K562 (cell line): Measurements from ENCODE around the gene KIRREL1. TPM values are rescaled to one million over a fixed set of nuclear protein-coding genes. Genes with fewer than 3 reads are reported as not detected.

Experiments
- ATAC-seq: fragments of 200-7000 bp; cut with Tn5 transposase; 3 replicates; pipeline ENCODE4 v1.9.1; 2020; ENCODE audit warnings: moderate library complexity
- BruUV-seq: library from RNA; stranded (reverse); fragments of 400-500 nt; replicated peaks from 2 replicates; lab custom pipeline; 2021; lab: Mats Ljungman, UMichigan
- CTCF ChIA-PET: fragments of 300-600 bp; formaldehyde crosslinking; extraction: SDS; loops from one replicate; lab custom pipeline; 2021; ENCODE audit warnings: low intra/inter-chr PET ratio; lab: Yijun Ruan, JAX
- POLR2A ChIA-PET: fragments of 300-600, 350-650 bp; sonication (Branson Sonifier 250); formaldehyde crosslinking; extraction: SDS; loops from one replicate; lab custom pipeline; 2021; ENCODE audit warnings: antibody characterized with exemption, inconsistent platforms; lab: Yijun Ruan, JAX
- DNase-seq, 4 experiments: peaks; one replicate each; pipeline versions ENCODE4 v3.0.0 to v3.0.0-alpha.2; 2011 to 2018; ENCODE audit warnings: low spot score in 3 of 4, mixed read lengths in 3 of 4; ENCODE audit errors: extremely low read depth in 1 of 4
- FAIRE-seq: peaks from 2 replicates; lab custom pipeline; 2011; peaks lifted over from hg19 to GRCh38; lab: Jason Lieb, UNC
- H2AFZ ChIP-seq: 2 replicates; pipeline ENCODE4 v1.6.0; 2011; ENCODE audit warnings: low read depth, low read length, control low read depth, inconsistent platforms
- H3K27ac ChIP-seq: fragments of 200-600 bp; 3 replicates; pipeline ENCODE4 v1.8.0; 2011; ENCODE audit warnings: low read depth, mild to moderate bottlenecking, control low read depth, inconsistent platforms, low read length, moderate library complexity, mixed read lengths; ENCODE audit errors: extremely low read depth
- H3K27me3 ChIP-seq, 2 experiments: fragments of 300-600 bp in 1 of 2; 2 replicates in 1 of 2; 3 replicates in 1 of 2; pipeline versions ENCODE4 v1.6.0 to v1.8.0; 2011; ENCODE audit warnings: inconsistent platforms in 2 of 2, low read length in 2 of 2, mild to moderate bottlenecking in 1 of 2, mixed read lengths in 1 of 2, moderate library complexity in 1 of 2; ENCODE audit not compliant: control insufficient read depth in 2 of 2, insufficient read depth in 2 of 2
- H3K36me3 ChIP-seq: fragments of 300-600 bp; 3 replicates; pipeline ENCODE4 v1.8.0; 2011; ENCODE audit warnings: mild to moderate bottlenecking, low read length, inconsistent platforms; ENCODE audit not compliant: control insufficient read depth, insufficient read depth
- H3K4me1 ChIP-seq, 2 experiments: fragments of 200-600 bp in 1 of 2; replicated peaks in 1 of 2; 2 replicates in 1 of 2; 3 replicates in 1 of 2; pipeline versions ENCODE4 v1.5.1 to v1.8.0; 2011; ENCODE audit warnings: inconsistent platforms in 2 of 2, low read length in 2 of 2, mild to moderate bottlenecking in 1 of 2, mixed read lengths in 1 of 2, moderate library complexity in 1 of 2; ENCODE audit not compliant: control insufficient read depth in 2 of 2, insufficient read depth in 2 of 2
- H3K4me2 ChIP-seq: 2 replicates; pipeline ENCODE4 v1.6.1; 2011; ENCODE audit warnings: low read length, control low read depth, inconsistent platforms, mixed read lengths; ENCODE audit not compliant: insufficient read depth
- H3K4me3 ChIP-seq: fragments of 200-600 bp; sonication (generic), shearing (Covaris generic); 2 replicates; pipeline ENCODE4 v1.5.1; 2016; ENCODE audit warnings: control low read depth, inconsistent platforms
- H3K79me2 ChIP-seq: fragments of 200-600 bp; 3 replicates; pipeline ENCODE4 v1.8.0; 2011; ENCODE audit warnings: low read length, inconsistent platforms; ENCODE audit not compliant: control insufficient read depth, insufficient read depth
- H3K9ac ChIP-seq, 2 experiments: 2 replicates each; pipeline versions ENCODE4 v1.6.0 to v1.6.1; 2011; ENCODE audit warnings: low read depth in 2 of 2, low read length in 2 of 2, control low read depth in 1 of 2, inconsistent platforms in 1 of 2, mild to moderate bottlenecking in 1 of 2, mixed read lengths in 1 of 2; ENCODE audit not compliant: insufficient read depth in 1 of 2
- H3K9me1 ChIP-seq: one replicate; pipeline ENCODE4 v1.6.0; 2011; ENCODE audit warnings: inconsistent platforms, mild to moderate bottlenecking, low read length, moderate library complexity; ENCODE audit not compliant: control insufficient read depth, insufficient read depth
- H3K9me3 ChIP-seq: replicated peaks from 2 replicates; pipeline ENCODE4 v1.5.1; 2011; ENCODE audit warnings: low read depth, low read length, inconsistent platforms; ENCODE audit not compliant: control insufficient read depth, insufficient read depth
- H4K20me1 ChIP-seq: replicated peaks from 2 replicates; pipeline ENCODE4 v1.6.1; 2011; ENCODE audit warnings: low read length, inconsistent platforms, mixed read lengths; ENCODE audit not compliant: control insufficient read depth, insufficient read depth
- ERF ChIP-seq: fragments of 450-650 bp; formaldehyde crosslinking; IDR thresholded peaks from 2 replicates; pipeline ENCODE4 v1.4.0; 2020; ENCODE audit warnings: mild to moderate bottlenecking, mixed read lengths
- HOXB6 ChIP-seq: fragments of 250-450 bp; sonication (Bioruptor Pico); IDR thresholded peaks from 2 replicates; pipeline ENCODE4 v1.5.1; 2022; ENCODE audit warnings: mild to moderate bottlenecking, borderline replicate concordance
- ID3 ChIP-seq, 2 experiments: fragments of 250-450 bp in 1 of 2; fragments of 450-650 bp in 1 of 2; sonication (Bioruptor Pico) in 1 of 2; IDR thresholded peaks; 2 replicates each; pipeline versions ENCODE4 v1.6.1 to v1.8.0; 2016 to 2021; ENCODE audit warnings: mild to moderate bottlenecking in 2 of 2, moderate library complexity in 2 of 2, missing compliant biosample characterization in 1 of 2, missing genetic modification characterization in 1 of 2
- MCM2 ChIP-seq: fragments of 450-650 bp; IDR thresholded peaks from 2 replicates; pipeline ENCODE4 v1.6.1; 2017; ENCODE audit warnings: low read depth, mild to moderate bottlenecking
- MYNN ChIP-seq, 2 experiments: sonication (generic); formaldehyde crosslinking in 1 of 2; IDR thresholded peaks; 2 replicates each; pipeline versions ENCODE4 v1.5.0 to v1.6.1; 2016 to 2020; ENCODE audit warnings: antibody characterized with exemption in 1 of 2, missing genetic modification reagents in 1 of 2
- NCOA2 ChIP-seq, 2 experiments: fragments of 450-650 bp; IDR thresholded peaks; 2 replicates each; pipeline ENCODE4 v1.6.1; 2018; ENCODE audit warnings: mild to moderate bottlenecking in 2 of 2, moderate library complexity in 1 of 2; ENCODE audit not compliant: partially characterized antibody in 2 of 2
- PRDM10 ChIP-seq: fragments of 450-650 bp; IDR thresholded peaks from 2 replicates; pipeline ENCODE4 v1.6.1; 2018; ENCODE audit not compliant: partially characterized antibody
- PRMT5 ChIP-seq: sonication (generic); formaldehyde crosslinking; IDR thresholded peaks from 2 replicates; pipeline ENCODE4 v1.5.0; 2020; ENCODE audit warnings: missing genetic modification reagents
- TRIM25 ChIP-seq: fragments of 450-650 bp; IDR thresholded peaks from 2 replicates; pipeline ENCODE4 v1.7.0; 2016; ENCODE audit warnings: borderline replicate concordance
- U2AF2 ChIP-seq: fragments of 200-400 bp; formaldehyde crosslinking; optimal IDR thresholded peaks from 2 replicates; pipeline ENCODE3; 2017; ENCODE audit warnings: low read depth, mild to moderate bottlenecking, low read length
- WHSC1 ChIP-seq: IDR thresholded peaks from one replicate; pipeline ENCODE4 v1.6.1; 2012; ENCODE audit warnings: low read length, control low read depth, inconsistent platforms
- ZNF644 ChIP-seq: fragments of 200-800 bp; sonication (Bioruptor generic); IDR thresholded peaks from 2 replicates; pipeline ENCODE4 v1.6.1; 2016; ENCODE audit warnings: low read depth, missing genetic modification characterization, missing compliant biosample characterization
- WGBS: fragments of 100-300 bp; shearing (Covaris generic); methylation state at CpG from one replicate; pipeline ENCODE4 v1.1.6; 2016; ENCODE audit warnings: low coverage, mixed read lengths; ENCODE audit not compliant: insufficient coverage; ENCODE audit errors: missing lambda C conversion rate; 5-methylcytosine and 5-hydroxymethylcytosine counted together
- in situ Hi-C: fragments of 300-500 bp; cut with MboI; formaldehyde crosslinking; loops from 4 replicates; pipeline ENCODE4 v1.15.0; 2018; ENCODE audit warnings: inconsistent platforms, mixed read lengths
- intact Hi-C: fragments of 100-400 bp; cut with micrococcal nuclease; formaldehyde crosslinking; loops from 2 replicates; pipeline ENCODE4 v1.14.2; 2022
- polyA plus RNA-seq, 8 experiments: library from polyadenylated mRNA; depleted of rRNA in 4 of 8; stranded (reverse) in 5 of 8; unstranded in 3 of 8; fragments of >200 nt; fragmentation: Nextera tagmentation in 2 of 8; fragmentation: Illumina TruSeq in 1 of 8; extraction: Ambion mirVana in 2 of 8; extraction: Trizol in 1 of 8; gene quantifications; 2 replicates each; pipeline versions ENCODE4 v1.2.1 to v1.2.3, GENCODE V29; 2011 to 2014; ENCODE audit warnings: inconsistent platforms in 1 of 8, missing spikeins in 1 of 8
- total RNA-seq, 7 experiments: library from RNA; depleted of rRNA in 6 of 7; stranded (reverse); fragments of >200 nt in 6 of 7; fragmentation: Illumina TruSeq in 2 of 7; extraction: Trizol in 2 of 7; gene quantifications; 2 replicates each; pipeline versions ENCODE4 v1.2.1 to v1.2.3, GENCODE V29; 2011 to 2021; ENCODE audit warnings: low replicate concordance in 1 of 7
- TF ChIP-seq, protein P1 (sequence below): IDR thresholded peaks from 2 replicates; pipeline ENCODE4 v1.6.1; 2016; ENCODE audit warnings: missing genetic modification characterization, missing compliant biosample characterization

Gene KIRREL1
- total and polyA plus RNA-seq, 9 of the 15 experiments (the other 6 are each of a cell fraction or from before 2014, with no cell fraction given): under 0.01 to 0.22 (median 0.03) TPM; not detected in 3

DNA sequence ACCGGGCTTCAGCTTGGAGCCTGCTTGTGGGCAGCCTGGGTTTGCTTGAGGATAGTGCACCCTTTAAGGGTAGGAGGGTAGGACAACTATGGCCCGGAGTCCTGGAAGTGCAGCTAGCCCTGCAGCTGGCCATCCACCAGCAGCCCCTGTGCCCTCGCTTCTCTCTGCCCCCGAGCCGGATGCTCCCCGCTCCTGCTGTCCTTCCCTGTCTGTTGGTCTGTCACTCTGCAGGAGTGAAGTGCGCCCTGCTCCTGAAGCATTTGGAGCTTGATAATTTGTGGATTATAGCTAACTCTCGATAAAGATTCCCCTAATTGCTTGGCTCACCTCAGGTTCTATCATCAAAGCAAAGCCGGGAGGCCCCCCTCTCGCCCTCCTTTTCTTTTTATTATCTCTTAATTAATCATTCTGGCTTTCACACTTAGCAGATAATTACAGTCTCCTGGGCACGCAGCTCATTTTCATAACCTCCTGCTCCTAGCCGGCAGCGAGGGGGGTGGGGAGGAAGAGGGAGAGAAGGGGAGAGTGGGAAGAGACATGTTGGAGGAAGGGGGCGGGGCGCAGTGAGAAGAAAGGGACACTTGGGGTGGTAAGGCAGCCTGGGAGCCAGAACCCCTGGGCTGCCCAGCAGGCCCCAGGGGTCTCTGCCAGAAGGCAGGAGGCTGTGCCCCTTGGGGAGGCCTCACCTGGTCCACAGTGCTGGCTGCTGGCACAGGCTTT lies 14.4 kb downstream of the KIRREL1 start:
- Histone ChIP-seq H4K20me1 (no peaks in the 10 kb centered on the region), H3K36me3 (no peaks in the 10 kb centered on the region), H2AFZ (no peak overlapping the region), H3K4me2 (no peak overlapping the region), H3K27ac (no peak overlapping the region), H3K9ac (no peak overlapping the region; a peak in 1 of 4 replicates), H3K9me1 (no peaks in the 10 kb centered on the region), H3K27me3 (peaks cover 3 to 28% of the 10 kb centered on the region in 2 experiments; a peak in 4 of 5 replicates), H3K9me3 (no peaks in the 10 kb centered on the region), H3K4me3 (no peak overlapping the region), H3K4me1 (no peaks in the 10 kb centered on the region), H3K79me2 (no peaks in the 10 kb centered on the region)
- 0% methylated on average over 11 of the region's 15 CpGs for WGBS
- ATAC-seq (no peak), DNase-seq (no peak), FAIRE-seq (no peak)
- POLR2A ChIA-PET: interaction anchor here (0.7 kb wide), 1 partner anchor 22 kb away, joined by 3 read pairs; no protein-coding TSS in a partner anchor
- no TSS peak for BruUV-seq
- TF ChIP-seq U2AF2: no peak
- no peak for TF ChIP-seq WHSC1
- TF ChIP-seq HOXB6: no peak
- TF ChIP-seq ID3 (CRISPR knock-in tag; IDR thresholded peaks at IDR 0.05): no peak
- TF ChIP-seq ID3 (tag; IDR thresholded peaks at IDR 0.05): no peak
- no peak for TF ChIP-seq ERF (CRISPR knock-in tag)
- no peak for TF ChIP-seq NCOA2 (IDR thresholded peaks at IDR 0.05; ENCODE audit: partially characterized antibody in 2 of 2)
- TF ChIP-seq PRDM10: no peak
- no peak for TF ChIP-seq PRMT5 (CRISPR knock-in tag)
- no peak for TF ChIP-seq MYNN (IDR thresholded peaks at IDR 0.05)
- TF ChIP-seq MYNN (CRISPR knock-in tag; IDR thresholded peaks at IDR 0.05): no peak
- no peak for TF ChIP-seq ZNF644 (tag)
- no peak for TF ChIP-seq TRIM25
- no peak for TF ChIP-seq MCM2
- TF ChIP-seq, protein P1, sequence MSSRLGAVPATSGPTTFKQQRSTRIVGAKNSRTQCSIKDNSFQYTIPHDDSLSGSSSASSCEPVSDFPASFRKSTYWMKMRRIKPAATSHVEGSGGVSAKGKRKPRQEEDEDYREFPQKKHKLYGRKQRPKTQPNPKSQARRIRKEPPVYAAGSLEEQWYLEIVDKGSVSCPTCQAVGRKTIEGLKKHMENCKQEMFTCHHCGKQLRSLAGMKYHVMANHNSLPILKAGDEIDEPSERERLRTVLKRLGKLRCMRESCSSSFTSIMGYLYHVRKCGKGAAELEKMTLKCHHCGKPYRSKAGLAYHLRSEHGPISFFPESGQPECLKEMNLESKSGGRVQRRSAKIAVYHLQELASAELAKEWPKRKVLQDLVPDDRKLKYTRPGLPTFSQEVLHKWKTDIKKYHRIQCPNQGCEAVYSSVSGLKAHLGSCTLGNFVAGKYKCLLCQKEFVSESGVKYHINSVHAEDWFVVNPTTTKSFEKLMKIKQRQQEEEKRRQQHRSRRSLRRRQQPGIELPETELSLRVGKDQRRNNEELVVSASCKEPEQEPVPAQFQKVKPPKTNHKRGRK (tag): no peak
- in situ Hi-C loops: loop anchor here (10.0 kb wide), 1 partner anchor 87 kb away; no protein-coding TSS in a partner anchor
- intact Hi-C loops: no loop called here
- CTCF ChIA-PET: no interaction called here
